GM19240 (cell line): ENCODE data around the gene SLC7A11.
"Not testable (repeated sequence)": the region's sequence is repeated elsewhere in the genome, so short reads cannot be mapped to it uniquely, and the experiment has no call there.

ENCODE experiments used
- DNase-seq: peaks from one replicate; pipeline ENCODE4 v3.0.0; 2011; ENCODE audit warnings: low spot score; ENCODE audit not compliant: insufficient read length

The SLC7A11 gene

DNA sequence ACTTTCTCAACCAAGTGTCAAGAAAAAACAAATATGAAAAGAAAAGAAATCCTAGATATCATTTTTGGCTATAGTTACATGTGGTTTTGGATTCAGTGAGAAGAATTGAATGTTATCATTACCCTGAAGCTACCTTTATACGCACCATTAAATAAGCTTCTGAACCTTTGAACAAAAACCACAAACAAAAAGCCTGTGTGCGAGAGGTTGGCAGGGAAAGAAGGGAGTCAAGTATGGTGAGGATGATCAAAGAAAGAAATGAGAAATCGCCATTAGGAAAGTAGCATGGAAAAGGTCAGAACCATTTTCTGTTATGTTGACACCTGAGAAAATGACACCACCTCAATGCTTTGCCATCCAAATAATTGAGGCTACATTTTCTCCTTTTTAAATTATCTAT lies 1.2 kb upstream of the SLC7A11 start:
- no peak for DNase-seq

DNA sequence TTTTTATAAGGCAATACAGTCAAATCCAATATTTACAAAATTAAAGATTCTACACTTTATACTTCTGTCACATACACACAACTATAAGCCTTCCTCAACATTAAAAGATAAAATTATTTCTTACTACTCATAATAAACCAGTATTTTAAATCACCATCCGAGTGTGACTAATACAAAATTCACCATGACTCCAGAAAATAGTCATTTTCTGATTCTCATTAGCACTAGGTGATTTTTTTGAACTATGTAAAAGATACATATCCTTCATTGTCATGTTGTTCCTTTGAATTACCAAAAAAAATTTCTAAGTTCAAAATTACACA lies 646 bp upstream of the SLC7A11 start:
- DNase-seq = no peak

DNA sequence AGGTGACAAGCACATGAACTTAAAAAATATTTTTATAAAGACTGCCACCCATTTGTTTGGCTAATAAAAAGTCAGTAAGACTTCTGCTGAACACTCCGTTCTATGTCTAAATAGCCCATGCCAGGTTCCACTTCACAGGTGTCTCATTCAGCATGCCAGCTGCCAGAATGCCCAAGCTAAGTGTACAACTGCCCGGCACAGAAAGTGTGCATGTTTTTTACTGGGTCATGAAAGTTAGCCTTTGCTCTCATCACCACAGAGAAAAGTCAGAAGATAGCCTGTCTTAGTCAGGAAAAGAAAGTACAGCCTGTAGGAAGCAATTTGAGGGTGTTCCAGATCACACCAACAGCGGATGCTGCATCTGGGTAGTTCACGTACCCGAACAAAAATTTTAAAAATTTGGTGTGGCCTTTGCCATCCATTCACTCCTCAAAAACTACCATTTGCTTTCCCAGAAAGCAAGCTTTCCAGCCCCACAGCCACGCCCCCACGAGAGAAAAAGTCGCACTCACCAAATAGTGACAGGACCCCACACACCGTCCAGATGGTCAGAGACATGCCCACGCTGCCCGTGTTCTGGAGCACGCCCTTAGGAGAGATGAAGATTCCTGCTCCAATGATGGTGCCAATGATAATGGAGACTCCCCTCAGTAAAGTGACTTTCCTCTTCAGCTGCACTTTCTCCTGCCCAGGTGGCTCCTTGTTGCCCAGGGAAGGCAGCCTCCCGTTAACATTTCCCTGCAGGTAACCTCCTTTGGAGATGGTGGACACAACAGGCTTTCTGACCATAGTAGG lies 671 bp downstream of the SLC7A11 start:
- no peak for DNase-seq

DNA sequence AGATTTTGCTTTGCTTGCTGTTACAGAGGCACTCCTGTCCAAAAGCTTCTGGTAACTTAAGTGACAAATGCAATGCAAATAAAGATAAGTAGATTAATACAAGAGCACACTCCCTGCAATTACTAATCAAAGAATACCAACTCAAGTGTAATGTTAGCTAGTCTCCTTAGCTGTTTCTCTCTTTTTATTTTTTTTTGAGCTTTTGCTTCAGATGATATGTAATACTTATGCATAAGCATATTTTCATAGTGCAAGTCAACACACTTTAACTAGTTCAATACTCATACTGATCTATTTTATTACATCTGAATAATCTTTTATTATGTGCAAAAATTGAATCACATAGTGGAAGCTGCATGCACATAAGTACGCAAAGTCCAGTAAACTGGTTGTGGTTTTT lies 2.7 kb downstream of the SLC7A11 start:
- DNase-seq = no peak

DNA sequence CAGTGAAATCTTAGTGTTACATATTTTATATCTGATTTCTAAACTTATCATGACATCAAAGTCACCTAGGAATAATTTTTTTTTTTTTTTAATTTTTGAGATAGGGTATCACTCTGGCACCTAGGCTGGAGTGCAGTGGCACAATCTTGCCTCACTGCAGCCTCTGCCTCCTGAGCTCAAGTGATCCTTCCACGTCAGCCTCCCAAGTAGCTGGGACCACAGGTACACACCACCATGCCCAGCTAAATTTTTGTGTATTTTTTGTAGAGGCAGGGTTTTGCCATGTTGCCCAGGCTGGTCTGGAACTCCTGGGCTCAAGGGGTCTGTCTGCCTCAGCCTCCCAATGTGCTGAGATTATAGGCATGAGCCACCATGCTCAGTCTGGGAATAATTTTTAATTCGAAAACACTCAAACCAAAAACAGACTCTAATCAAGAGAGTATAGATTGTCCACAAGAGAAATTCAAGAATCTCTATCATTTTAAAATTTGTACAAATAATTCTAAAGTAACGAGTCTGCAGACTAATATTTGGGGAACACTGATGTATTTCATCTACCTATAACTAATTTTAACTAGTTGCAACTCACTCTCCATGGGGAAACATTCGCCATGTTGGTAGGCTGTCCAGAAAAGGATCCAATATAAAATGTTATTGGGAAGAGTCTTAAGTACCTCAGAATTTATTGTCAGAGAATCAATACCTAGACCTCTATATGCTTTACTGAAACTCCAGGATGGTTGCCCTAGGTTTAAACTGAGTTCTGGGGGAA lies 3.4 kb downstream of the SLC7A11 start:
- DNase-seq = no peak

DNA sequence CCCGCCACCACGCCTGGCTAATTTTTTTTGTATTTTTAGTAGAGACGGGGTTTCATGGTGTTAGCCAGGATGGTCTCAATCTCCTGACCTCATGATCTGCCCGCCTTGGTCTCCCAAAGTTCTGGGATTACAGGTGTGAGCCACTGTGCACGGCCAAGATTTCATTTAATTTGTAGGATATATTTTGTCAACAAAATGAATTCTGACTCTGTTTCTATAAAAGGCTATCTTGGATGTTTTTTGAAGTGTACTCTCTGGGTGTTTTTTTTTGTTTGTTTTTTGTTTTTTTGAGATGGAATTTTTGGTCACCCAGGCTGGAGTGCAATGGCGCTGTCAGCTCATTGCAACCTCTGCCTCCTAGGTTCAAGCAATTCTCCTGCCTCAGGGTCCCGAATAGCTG lies 5.0 kb downstream of the SLC7A11 start:
- DNase-seq = not testable (repeated sequence)

DNA sequence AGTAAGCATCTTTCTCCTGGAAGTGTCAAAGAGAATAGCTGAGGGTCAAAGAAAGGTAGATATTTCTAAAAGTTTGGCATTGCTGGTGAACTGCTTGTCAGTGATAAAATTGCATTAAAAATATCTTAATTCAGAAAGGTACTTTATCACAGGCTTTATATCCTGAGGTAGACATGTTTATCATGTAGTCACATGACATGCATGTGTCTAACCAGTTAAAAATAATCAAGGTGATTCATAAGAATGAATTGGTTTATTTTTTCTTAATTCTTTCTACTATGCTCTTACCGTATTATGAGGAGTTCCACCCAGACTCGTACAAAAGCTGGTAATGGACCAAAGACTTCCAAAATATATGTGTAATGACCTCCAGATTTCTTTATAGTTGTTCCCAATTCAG lies 6.1 kb downstream of the SLC7A11 start:
- no peak for DNase-seq

DNA sequence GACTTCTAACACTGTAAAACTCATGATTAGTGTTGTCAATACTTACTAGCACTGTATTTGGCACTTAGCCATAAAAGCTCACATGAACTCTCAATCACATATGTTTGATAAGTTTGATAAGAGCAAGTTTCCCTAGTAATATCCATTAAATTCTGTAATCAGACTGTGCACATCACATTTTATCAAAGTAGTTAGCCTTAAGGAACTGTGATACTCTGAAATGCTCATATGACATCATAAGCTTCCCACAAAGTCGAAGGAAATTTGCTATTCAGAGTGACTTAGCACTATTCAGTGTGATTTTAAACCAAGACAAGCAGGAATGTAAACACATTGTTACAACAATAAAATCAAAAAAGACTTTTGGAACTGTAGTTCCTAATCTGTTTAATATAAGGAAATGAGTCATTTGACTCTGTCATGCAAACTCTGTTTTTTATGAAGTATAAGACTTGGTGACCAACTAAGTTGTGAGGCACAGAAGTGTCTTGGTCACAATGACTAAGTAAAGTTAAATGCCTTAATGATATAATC lies 6.7 kb downstream of the SLC7A11 start:
- DNase-seq = no peak

DNA sequence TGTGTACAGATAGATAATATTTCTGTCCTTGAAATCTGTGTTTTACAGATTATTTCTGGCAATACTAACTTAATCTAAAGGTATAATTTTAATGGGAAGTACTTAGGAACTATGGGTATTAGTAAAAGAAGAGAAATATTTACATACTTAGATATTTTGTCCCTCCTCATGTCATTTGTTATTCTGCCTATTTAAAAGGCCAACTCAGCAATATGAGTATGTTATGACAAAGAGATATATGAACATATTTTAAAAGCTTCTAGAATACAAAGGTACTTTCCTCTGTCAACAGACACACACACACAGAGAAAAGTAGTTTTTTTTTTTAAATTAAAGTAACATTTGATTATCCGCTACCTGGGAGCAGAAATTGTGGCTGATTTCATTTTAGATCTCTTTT lies 7.9 kb downstream of the SLC7A11 start:
- no peak for DNase-seq

DNA sequence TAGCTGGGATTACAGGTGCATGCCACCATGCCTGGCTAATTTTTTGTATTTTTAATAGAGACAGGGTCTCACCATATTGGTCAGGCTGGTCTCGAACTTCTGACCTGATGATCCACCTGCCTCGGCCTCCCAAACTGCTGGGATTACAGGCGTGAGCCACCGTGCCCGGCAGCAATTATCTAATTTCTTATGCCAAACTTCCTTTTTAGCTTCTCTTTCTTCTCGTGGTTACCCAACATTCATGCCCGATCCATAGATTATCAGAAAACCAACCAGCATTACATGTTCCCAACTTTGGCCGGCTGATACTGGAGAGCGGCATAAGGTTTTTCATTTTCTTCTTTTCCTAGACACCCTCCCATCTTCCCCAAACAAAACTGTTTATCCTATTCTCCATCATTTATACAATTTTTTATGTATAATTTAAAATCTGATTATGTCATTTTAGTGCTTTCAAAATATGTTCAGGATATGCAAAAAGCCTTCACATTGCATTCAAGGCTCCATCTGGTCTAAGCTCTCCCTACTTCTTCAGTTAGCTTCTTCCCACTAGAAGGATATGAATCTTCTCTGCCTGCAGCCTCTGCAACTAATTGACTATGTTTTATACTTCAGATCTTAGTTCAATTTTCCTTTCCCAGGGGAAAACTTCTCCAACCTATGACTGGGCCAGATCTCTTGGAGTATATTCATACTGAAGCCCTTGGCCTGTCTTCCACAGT lies 8.7 kb downstream of the SLC7A11 start:
- no peak for DNase-seq

DNA sequence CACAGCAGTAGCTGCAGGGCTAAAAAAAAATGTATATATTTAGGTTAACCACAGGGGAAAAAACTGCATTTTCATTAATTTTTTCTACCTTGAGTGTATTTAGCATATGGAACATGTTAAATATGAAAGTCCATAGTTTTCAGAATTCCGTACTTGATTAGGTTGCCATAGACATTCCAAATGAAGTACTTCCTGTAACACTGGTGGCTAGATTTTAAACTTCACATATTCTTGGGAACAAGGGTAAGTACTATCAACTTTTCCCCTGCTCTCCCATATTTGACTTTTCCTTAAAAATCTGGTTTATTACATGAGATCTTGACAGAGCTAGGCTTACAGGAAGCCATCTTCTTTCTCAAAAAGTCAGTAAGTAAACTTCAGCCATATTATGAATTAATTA lies 9.8 kb downstream of the SLC7A11 start:
- no peak for DNase-seq

DNA sequence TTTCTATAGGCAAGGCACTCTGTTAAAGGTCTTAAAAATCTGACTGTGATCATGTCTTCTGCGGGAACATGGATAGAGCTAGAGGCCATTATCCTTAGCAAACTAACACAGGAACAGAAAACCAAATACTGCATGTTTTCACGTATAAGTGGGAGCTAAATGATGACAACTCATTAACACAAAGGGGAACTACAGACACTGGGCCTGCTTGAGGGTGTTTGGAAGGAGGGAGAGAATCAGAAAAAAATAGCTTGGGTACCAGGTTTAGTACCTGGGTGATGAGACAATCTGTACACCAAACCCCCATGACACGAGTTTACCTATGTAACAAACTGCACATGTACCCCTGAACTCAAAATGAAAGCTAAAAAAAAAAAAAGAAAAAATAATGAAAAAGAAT lies 12.1 kb downstream of the SLC7A11 start:
- DNase-seq = no peak

DNA sequence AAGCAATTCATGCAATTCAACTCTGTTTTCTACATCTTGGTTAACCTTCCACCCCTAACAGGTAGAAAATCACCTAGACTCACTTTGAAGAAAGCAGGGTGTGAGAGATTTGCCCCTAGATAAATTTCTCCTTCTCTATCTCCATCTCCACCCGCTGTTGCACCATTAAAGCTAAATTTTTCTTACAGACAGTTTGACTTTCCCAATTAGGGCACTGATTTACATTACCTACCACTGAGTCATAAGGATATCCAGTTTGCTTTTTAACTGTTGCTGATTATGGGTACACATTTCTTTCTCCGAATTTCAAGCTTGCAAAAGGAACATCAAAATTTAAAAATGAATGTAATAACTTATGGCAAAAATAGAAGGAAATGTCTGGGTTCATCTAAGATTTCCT lies 13.0 kb downstream of the SLC7A11 start:
- no peak for DNase-seq

DNA sequence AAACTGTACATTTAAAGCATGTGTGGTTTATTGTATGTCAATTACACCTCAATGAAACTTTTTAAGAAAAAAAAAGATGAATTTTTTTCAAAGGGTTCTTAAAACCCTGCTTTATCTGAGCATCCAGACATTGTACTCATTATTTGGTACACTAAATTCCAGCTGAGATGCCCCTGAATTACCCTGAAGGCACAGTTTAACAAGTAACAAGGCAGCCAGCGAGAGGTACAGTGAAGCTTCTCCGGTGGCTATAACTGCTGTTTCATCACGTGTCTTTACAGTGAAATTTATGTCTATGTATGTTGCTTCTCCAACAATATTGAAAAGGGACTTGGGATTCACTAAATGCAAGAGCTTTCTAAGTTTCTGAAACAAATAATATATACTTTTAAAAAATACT lies 15.8 kb downstream of the SLC7A11 start:
- no peak for DNase-seq

DNA sequence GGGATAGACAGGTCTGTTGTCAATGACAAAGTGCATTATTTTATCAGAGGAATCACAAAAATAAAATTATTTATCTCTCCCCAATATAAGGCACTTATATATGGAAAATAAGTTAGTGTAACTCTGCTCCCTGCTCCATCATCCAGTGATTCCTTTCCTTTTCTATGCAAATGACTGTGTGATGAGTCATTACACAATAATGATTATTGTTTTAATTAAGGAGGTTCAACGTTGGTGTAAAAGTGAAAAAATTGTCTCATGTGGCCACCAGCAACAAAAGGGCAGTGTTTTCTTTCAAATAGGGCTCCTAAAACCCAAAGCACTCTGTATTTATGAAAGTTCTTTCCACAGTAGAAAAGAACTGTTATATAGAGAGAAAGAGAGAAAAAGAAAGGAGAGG lies 16.7 kb downstream of the SLC7A11 start:
- DNase-seq = no peak

DNA sequence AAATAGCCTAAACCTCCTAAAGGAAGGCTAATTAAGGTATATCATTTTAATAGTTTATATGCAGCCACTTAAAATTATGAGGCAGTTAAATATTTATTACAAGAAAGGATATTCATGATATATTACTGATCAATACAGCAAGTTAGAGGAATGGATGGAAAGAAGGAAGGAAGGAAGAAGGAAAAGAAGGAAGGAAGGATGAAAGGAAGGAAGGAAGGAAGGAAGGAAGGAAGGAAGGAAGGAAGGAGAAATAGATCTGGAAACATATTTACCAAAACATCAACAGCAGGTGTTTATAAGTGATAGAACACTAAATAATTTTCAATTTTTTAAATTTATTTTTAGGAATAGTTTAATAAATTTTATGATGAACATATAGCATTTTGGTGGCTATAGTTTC lies 17.5 kb downstream of the SLC7A11 start:
- no peak for DNase-seq

DNA sequence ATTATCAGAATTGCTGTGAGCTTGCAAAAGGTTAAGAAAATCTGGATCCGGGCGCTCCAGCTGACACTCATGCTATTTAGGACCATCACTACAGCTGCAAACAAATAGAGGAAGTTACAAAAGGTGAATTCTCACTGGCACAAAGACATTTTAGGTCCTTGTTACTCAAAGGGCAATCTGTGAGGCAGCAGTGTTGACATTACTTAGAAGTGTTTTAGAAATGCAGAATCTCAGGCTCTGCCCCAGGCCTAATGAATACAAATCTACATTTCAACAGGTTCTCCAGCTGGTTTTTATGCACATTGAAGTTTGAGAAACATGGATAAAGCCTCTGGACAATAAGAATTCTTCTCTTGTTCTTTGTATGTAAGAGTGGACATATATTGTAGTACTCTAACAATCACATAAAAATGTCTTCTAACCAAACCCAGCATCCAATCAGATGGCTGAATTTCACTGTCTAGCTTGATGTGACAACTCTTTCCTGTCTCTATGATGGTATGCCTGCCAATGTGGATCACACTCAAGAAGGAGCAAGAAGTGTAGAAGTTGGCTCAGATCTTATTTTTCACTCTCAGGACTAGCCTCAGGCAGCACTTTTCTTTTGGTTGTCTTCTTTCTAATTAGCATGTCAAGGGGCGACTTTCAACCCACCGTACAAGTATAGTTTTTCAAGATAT lies 18.8 kb downstream of the SLC7A11 start:
- DNase-seq = no peak

DNA sequence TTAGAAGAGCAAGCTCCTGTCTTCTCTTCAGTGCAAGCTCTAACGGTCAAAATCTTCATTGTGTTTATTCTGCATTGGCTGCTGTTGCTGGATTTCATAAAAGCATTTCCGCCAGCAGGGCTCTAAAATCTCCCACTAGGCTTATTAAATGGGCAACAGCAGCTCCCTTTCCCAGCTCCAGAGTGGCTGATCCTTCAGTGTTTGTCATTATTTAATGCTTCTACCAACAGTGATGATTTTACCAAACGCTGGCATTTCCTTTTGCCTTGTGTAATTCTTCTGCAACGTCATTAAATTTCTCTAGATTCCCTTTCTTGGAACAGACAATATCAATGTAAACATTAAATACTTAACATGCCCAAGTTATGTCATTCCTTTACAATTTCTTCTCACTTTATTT lies 20.1 kb downstream of the SLC7A11 start:
- DNase-seq = no peak

DNA sequence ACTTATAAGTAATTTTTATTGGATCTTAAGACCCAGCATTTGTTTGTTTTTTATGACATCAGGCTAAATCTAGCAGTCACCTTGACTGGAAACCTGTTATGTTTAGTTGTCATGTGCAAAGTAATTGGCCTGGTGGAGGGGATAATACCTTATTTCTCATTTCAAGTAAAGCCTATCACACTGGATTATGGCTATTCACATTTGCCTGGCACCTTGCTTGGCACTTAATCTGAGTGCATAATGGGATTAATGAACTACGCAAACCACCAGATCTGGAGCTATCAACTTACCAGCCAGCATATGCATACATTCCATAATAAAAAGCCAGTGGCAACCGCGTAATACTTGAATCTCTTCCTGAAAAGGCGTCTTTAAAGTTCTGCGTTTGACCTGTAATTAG lies 23.2 kb downstream of the SLC7A11 start:
- no peak for DNase-seq

DNA sequence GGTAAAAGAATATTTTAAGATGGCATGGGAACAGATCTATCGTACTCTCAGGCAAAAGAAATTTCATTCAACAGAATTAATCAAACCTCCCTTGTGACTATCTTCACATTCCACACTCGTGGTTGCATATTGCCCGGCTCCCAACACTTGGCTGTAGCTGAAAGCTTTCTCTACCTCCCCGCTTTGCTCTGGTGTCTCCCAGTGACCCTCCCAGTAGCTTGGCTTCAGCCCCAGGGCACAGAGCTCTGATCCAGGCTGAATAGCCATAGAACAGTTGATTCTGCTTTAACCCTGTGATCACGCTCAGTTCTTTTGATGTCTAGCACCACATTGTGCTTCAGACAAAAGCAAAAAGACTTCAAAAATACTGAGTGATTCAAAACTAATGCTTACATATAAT lies 24.6 kb downstream of the SLC7A11 start:
- DNase-seq = no peak

DNA sequence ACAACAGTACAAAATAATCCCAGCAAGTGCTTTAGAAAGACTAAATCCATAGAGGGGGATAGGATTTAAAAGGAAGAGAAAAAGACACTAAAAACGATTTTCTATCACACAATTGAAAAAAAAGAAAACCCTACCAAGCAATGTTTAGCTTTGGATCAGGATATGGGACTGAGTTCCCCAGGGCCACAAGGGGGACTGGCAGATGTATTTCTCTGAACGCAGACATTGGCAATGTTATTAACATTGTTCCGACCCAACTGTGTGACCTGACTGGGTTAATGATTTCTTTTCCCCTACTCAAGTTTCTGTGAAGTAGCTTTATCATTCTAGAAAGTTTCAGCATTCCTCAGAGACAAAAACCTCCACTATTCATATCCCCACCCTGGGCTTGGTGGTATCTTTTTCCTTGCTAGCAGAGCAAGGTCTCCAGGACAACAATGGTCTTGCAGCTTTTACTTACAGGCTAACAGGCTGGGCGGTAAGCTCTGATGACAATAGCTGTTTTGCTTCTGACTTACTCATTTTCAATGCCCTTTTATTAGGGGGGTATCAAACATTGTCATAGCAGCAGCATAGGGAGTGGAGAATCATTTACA lies 25.8 kb downstream of the SLC7A11 start:
- no peak for DNase-seq
